Ishikawa (cell line): Measurements from ENCODE around the gene ZNF267.

Source experiments
- CEBPB ChIP-seq: IDR thresholded peaks from 2 replicates; pipeline ENCODE4 v1.6.1; 2012
- CREB1 ChIP-seq: IDR thresholded peaks from 2 replicates; pipeline ENCODE4 v1.6.1; 2012; ENCODE audit warnings: low read depth
- EGR1 ChIP-seq: IDR thresholded peaks from 2 replicates; pipeline ENCODE4 v1.6.1; 2012
- EP300 ChIP-seq: IDR thresholded peaks from 2 replicates; pipeline ENCODE4 v1.6.1; 2012; ENCODE audit warnings: borderline replicate concordance
- FOXM1 ChIP-seq: IDR thresholded peaks from 2 replicates; pipeline ENCODE4 v1.6.1; 2012; ENCODE audit warnings: low read depth, borderline replicate concordance
- NFIC ChIP-seq: IDR thresholded peaks from 2 replicates; pipeline ENCODE4 v1.6.1; 2012
- RAD21 ChIP-seq: IDR thresholded peaks from 2 replicates; pipeline ENCODE4 v1.6.1; 2012; ENCODE audit warnings: low read depth
- TAF1 ChIP-seq: IDR thresholded peaks from 2 replicates; pipeline ENCODE4 v1.6.1; 2012; ENCODE audit warnings: low read depth, mild to moderate bottlenecking
- TCF12 ChIP-seq: IDR thresholded peaks from 2 replicates; pipeline ENCODE4 v1.6.1; 2012; ENCODE audit warnings: low read depth
- TEAD4 ChIP-seq: IDR thresholded peaks from 2 replicates; pipeline ENCODE4 v1.6.1; 2012
- YY1 ChIP-seq: IDR thresholded peaks from 2 replicates; pipeline ENCODE4 v1.6.1; 2012; ENCODE audit warnings: low read depth
- ZBTB7A ChIP-seq: IDR thresholded peaks from 2 replicates; pipeline ENCODE4 v1.6.1; 2012; ENCODE audit warnings: low read depth
- TF ChIP-seq, protein P1 (sequence below): IDR thresholded peaks from 2 replicates; pipeline ENCODE4 v1.6.1; 2012
- TF ChIP-seq, protein P2 (sequence below): IDR thresholded peaks from 2 replicates; pipeline ENCODE4 v1.6.1; 2012; ENCODE audit warnings: low read depth, mild to moderate bottlenecking
- TF ChIP-seq, protein P3 (sequence below): IDR thresholded peaks from 2 replicates; pipeline ENCODE4 v1.6.1; 2012

ZNF267 gene

DNA sequence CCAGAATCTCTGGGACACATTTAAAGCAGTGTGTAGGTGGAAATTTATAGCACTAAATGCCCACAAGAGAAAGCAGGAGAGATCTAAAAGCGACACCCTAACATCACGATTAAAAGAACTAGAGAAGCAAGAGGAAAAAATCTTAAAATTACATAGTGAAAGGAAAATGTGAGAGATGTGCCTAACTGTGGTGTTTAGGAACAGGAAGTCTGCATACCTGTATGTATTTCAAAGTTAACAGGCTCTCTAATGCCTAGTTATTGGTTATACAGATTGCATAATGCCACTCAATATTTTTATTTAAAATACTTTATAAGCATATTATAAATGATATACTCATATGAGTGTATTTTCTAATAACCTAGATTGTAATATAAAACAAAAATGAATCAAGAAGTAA, 25.9 kb downstream of the ZNF267 start:
- TF ChIP-seq NFIC (no peak), CREB1 (no peak), FOXM1 (no peak), TCF12 (no peak), EP300 (no peak), TEAD4 (no peak), TAF1 (no peak), RAD21 (no peak), CEBPB (no peak)
- TF ChIP-seq, protein P1, sequence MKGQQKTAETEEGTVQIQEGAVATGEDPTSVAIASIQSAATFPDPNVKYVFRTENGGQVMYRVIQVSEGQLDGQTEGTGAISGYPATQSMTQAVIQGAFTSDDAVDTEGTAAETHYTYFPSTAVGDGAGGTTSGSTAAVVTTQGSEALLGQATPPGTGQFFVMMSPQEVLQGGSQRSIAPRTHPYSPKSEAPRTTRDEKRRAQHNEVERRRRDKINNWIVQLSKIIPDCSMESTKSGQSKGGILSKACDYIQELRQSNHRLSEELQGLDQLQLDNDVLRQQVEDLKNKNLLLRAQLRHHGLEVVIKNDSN: no peak
- TF ChIP-seq, protein P2, sequence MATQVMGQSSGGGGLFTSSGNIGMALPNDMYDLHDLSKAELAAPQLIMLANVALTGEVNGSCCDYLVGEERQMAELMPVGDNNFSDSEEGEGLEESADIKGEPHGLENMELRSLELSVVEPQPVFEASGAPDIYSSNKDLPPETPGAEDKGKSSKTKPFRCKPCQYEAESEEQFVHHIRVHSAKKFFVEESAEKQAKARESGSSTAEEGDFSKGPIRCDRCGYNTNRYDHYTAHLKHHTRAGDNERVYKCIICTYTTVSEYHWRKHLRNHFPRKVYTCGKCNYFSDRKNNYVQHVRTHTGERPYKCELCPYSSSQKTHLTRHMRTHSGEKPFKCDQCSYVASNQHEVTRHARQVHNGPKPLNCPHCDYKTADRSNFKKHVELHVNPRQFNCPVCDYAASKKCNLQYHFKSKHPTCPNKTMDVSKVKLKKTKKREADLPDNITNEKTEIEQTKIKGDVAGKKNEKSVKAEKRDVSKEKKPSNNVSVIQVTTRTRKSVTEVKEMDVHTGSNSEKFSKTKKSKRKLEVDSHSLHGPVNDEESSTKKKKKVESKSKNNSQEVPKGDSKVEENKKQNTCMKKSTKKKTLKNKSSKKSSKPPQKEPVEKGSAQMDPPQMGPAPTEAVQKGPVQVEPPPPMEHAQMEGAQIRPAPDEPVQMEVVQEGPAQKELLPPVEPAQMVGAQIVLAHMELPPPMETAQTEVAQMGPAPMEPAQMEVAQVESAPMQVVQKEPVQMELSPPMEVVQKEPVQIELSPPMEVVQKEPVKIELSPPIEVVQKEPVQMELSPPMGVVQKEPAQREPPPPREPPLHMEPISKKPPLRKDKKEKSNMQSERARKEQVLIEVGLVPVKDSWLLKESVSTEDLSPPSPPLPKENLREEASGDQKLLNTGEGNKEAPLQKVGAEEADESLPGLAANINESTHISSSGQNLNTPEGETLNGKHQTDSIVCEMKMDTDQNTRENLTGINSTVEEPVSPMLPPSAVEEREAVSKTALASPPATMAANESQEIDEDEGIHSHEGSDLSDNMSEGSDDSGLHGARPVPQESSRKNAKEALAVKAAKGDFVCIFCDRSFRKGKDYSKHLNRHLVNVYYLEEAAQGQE: no peak
- TF ChIP-seq, protein P3, sequence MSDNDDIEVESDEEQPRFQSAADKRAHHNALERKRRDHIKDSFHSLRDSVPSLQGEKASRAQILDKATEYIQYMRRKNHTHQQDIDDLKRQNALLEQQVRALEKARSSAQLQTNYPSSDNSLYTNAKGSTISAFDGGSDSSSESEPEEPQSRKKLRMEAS: no peak

DNA sequence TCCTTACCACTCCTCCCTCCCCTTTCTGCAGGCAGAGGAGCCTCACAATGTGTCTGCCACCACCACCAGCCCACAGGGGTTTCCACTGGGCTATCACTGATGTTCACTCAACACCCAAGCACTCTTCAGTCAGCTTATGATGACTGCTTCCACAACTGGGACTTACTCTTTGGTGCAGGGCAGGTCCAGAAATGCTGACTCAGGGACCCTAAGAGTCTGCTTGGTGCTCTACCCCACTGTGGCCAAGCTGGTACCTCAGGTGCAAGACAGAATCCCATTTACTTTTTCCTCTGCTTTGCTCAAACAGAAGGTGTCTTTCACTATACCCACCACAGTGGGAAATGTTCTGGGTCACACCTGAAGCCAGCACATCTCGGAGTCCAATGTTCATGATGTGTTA, 40.1 kb downstream of the ZNF267 start:
- TF ChIP-seq FOXM1: no peak
- no peak for TF ChIP-seq TAF1
- no peak for TF ChIP-seq YY1
- TF ChIP-seq, protein P2: no peak
- no peak for TF ChIP-seq NFIC

DNA sequence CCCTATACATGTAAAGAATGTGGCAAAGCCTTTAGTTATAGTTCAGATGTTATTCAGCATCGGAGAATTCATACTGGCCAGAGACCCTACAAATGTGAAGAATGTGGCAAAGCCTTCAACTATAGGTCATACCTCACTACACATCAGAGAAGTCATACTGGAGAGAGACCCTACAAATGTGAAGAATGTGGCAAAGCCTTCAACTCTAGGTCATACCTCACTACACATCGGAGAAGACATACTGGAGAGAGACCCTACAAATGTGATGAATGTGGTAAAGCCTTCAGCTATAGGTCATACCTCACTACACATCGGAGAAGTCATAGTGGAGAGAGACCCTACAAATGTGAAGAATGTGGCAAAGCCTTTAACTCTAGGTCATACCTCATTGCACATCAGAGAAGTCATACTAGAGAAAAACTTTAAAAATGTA, 42.5 kb downstream of the ZNF267 start:
- TF ChIP-seq CEBPB (no peak), YY1 (no peak), CREB1 (no peak), NFIC (no peak), TAF1 (no peak), ZBTB7A (no peak), EP300 (no peak), TEAD4 (no peak), FOXM1 (no peak), TCF12 (no peak), EGR1 (no peak), RAD21 (no peak)
- TF ChIP-seq, protein P1: no peak
- TF ChIP-seq, protein P3: no peak
- TF ChIP-seq, protein P2: no peak

DNA sequence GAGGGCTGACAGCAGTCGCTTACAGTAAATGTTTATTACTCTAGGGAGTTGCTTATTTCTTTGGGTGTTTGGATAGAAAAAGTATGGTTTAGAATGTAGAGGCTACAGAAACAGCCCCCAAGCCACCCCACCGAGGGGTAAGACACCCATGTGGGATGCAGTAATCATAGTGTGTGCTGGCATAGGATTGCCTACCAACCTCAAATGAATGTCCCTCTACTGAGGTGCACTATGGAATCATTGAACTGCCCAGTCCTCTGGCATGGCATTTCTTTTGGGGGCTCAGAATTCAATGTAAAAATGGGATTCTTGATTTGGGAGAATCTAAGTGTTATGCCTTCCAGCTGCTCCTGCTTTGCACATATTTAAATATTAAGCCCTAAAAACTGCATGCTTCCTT, 46.8 kb downstream of the ZNF267 start:
- TF ChIP-seq NFIC (no peak), RAD21 (no peak), CEBPB (no peak), YY1 (no peak), TCF12 (no peak), EP300 (no peak), CREB1 (no peak), TEAD4 (no peak), ZBTB7A (no peak), EGR1 (no peak), FOXM1 (no peak), TAF1 (no peak)
- TF ChIP-seq, protein P3: no peak
- TF ChIP-seq, protein P1: no peak
- TF ChIP-seq, protein P2: no peak
